Activated CD4-positive, alpha-beta T cell treated with anti-CD3 and anti-CD28 coated beads for 4 hours (primary cell): ENCODE results near the gene BCAN.

ENCODE experiments used
- DNase-seq, 2 donors: peaks; one replicate each; pipeline ENCODE4 v3.0.0-alpha.2; 2020

Gene BCAN

GRCh38 chr1:156663178-156663577, 21.3 kb downstream of the BCAN start:
- no peak for DNase-seq

- no peak for DNase-seq
Observed at GRCh38 chr1:156664046-156664766, 22.3 kb downstream of the BCAN start.

- no peak for DNase-seq
Observed at GRCh38 chr1:156664767-156665411, 23.0 kb downstream of the BCAN start.

- DNase-seq = no peak
Observed at GRCh38 chr1:156665539-156665938, 23.6 kb downstream of the BCAN start.

- DNase-seq = no peak
Observed at GRCh38 chr1:156666862-156667609, 25.1 kb downstream of the BCAN start.

- no peak for DNase-seq
Observed at GRCh38 chr1:156667610-156667967, 25.7 kb downstream of the BCAN start.

GRCh38 chr1:156667968-156668709, 26.2 kb downstream of the BCAN start:
- DNase-seq = no peak

GRCh38 chr1:156668801-156669637, 27.1 kb downstream of the BCAN start:
- no peak for DNase-seq

GRCh38 chr1:156669794-156670193, 27.9 kb downstream of the BCAN start:
- DNase-seq = no peak

GRCh38 chr1:156670359-156670758, 28.4 kb downstream of the BCAN start:
- DNase-seq = no peak

GRCh38 chr1:156670791-156671190, 28.9 kb downstream of the BCAN start:
- DNase-seq = no peak

GRCh38 chr1:156671804-156672203, 29.9 kb downstream of the BCAN start:
- DNase-seq = no peak

- no peak for DNase-seq
Observed at GRCh38 chr1:156673387-156674121, 31.6 kb downstream of the BCAN start.

- no peak for DNase-seq
Observed at GRCh38 chr1:156675210-156676113, 33.5 kb downstream of the BCAN start.

GRCh38 chr1:156676114-156676819, 34.4 kb downstream of the BCAN start:
- DNase-seq = no peak

GRCh38 chr1:156676820-156677615, 35.1 kb downstream of the BCAN start, which contains the start of gene NES:
Gene NES, minus strand, starts transcription at chr1:156677407. Its CDS starts 143 bp downstream, at chr1:156677264.
- no peak for DNase-seq

GRCh38 chr1:156677616-156678596, 36.0 kb downstream of the BCAN start:
- no peak for DNase-seq

GRCh38 chr1:156680056-156680455, 38.1 kb downstream of the BCAN start:
- DNase-seq = no peak
